Fibroblast of peridontal ligament (primary cell): ENCODE results near the gene CCDC112.
"Not testable (repeated sequence)": the region's sequence is repeated elsewhere in the genome, so short reads cannot be mapped to it uniquely, and the experiment has no call there.

ENCODE experiments used
- DNase-seq: peaks from one replicate; pipeline ENCODE4 v3.0.0-alpha.2; 2010; ENCODE audit errors: extremely low read depth

CCDC112 gene

DNA sequence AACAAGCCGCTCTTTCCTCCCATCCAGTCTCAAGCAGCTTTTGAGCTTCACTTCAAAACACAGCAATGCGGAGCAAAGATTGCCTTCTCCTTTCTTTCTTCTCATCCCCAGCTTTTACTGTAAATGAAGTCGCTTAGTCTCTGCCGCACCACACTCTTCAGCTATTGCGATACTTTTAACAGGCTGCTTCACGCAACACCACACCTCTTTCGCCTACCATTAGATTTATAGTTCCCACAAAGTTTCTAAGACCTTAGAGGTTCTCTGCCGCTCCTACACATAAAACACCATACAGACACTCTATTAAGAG, 34.5 kb downstream of the CCDC112 start:
- DNase-seq = no peak

DNA sequence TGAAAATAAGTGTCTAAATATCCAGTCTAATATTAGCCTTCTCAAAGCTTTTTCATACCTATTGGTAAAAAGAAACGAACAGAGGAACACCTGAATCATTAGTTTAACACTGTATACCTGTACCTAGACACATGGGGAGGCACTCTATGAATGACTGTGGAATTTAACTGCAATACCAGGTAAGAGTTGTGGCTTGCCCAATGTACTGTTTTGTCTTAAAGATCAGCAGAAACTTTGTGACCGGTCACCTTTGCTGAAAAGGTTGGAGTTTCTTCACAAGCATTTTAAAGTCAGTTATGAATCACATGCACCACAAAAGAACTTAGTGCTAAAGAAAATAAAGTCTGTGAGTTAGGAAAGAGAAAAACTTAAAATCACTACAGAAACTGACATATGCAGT, 36.2 kb downstream of the CCDC112 start:
- no peak for DNase-seq

DNA sequence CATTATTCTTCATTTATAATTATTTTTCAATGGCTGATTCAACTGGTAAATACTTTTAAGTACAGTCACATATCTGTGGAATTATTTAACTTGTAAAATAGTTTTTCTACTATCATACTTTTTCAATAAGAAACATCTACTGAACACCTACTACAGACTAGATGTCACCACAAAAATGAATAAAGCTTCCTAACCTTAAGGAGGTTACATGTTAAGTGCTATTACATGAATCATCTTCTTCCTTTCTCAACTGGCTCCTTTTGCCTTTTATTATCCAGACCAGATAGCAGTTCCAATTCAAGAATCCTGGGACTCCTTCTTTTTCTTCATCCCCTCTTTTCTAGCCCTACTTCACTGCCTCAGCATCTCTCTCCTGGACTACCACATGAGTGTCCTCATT, 38.5 kb downstream of the CCDC112 start:
- no peak for DNase-seq

DNA sequence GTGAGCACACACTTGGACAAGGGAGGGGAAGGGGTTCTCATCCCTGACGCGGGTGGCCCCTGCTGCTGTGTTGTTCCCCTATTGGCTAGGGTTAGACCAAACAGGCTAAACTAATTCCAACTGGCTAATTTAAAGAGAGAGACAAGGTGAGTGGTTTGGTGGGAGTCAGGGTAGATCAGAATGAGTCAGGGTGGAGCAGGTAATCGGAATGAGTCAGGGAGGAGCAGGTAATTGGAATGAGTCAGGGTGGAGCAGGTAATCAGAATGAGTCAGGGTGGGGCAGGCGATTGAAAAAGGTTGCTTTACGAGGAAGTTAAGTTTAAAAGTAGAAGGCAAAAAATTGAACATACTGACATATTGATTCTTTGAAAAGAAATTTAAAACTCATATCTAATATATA, 47.1 kb downstream of the CCDC112 start:
- not testable (repeated sequence) for DNase-seq

DNA sequence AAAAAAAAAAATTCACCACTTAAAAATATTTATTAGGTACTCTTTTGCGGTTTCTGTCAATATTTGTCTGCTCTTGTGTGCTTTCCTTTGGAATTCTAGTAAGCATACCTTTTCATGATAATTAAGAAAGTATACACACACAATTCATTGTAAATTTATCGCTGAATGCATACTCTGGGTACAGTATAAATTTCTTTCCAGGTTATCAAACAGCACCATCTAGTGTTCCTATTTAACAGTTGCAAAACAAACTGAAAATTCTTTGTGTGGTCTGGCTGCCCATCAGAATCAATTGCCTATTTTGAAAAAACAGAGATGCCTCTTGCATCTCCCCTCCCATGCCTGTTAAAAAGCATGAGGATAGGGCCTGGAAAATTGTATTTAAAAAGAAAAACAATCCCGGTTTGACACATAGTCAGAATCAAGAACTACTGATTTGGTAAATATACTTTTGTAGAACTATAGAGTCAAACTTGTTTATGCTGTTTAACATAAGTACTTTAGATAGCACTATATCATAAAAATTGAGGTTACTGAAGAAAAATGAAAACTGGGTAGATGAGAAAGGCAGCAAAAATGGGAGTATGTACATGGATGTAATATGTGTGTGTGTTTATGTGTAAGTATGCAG, 50.0 kb downstream of the CCDC112 start:
- DNase-seq = peak; percentile 69

DNA sequence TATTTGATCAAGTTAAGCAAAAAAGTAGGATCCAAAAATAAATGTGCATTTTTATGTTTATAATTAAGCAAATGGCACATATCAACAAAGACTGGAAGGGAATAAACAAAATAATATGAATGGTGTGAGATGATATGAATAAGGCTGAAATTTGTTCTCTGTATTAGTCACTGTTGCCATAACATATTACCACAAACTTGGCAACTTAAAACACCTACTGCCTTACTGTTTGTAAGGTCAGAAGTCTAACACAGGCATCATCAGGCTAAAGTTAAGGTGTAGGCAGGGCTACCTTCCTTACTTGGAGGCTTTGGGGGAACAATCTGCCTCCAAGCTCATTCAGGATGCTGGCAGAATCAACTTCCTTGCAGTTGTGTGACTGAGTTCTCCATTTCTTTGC, 53.0 kb downstream of the CCDC112 start:
- DNase-seq = peak; percentile 43

DNA sequence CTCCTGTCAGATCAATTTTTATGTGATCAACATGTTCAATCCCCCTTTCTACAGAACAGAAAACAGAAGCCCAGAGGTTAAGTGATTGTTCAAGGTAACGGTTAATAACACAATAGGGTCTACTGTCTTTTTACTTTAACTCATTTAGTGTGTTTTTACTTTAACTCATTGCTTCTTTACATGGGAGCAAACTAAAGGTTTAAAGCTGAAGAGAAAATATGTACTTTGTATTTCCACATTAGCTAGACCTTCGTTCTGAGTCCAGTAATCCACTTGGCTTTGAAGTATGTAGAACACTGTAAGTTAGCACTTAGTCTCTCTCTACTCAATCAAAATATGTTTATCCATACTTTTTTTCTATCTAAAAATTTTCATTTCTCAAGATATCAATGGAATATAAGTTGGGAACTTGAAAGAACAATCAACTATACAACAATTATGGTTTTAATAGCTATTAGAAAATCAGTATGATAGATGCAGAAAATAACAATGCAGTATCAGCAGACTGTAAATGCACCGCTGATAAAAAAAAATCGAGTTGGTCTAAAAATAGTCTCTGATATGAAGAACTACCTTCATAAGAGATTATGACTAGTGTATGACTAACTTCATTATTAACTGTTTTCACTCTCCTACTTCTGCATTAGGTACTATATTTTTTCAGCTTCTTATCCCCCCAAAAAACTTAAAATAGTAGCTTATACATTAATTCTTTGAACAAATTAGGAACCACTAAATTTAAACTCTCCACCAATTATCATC, 54.4 kb downstream of the CCDC112 start:
- no peak for DNase-seq

DNA sequence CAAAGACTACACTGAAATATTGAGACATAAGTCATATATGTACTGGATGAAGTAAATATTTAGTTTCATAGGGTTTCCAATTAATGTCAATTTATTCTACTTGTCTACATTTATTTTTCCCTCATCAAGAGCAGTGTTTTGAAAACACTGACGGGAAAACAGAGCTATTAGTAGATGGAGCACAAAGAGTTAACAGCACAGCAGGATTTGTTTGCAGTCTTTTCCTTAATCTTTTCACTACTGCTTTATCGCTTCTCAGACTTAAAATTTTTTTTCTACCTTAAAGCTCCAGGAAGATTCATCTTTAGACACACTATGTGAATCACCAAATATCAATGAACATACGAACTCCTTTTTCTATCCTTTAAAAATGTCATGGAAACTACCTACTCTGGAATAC, 59.4 kb downstream of the CCDC112 start:
- no peak for DNase-seq

DNA sequence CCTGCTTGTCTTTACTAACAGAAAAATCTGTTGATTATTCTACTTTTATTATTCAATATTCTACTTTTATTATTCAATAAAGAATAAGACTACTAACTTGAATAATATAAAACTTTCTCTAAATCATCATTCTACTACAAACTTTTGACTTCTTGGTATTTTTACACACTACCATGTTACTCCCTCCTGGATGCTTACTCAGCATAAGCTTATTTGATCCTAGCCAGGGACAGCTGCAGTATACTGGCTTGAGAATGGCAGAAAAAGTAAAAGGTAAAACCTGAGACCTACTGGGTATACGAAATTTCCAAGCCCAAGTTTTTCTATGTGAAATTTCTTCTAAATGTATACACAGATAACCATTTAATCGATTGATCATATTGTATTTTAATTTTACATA, 59.9 kb downstream of the CCDC112 start:
- no peak for DNase-seq

DNA sequence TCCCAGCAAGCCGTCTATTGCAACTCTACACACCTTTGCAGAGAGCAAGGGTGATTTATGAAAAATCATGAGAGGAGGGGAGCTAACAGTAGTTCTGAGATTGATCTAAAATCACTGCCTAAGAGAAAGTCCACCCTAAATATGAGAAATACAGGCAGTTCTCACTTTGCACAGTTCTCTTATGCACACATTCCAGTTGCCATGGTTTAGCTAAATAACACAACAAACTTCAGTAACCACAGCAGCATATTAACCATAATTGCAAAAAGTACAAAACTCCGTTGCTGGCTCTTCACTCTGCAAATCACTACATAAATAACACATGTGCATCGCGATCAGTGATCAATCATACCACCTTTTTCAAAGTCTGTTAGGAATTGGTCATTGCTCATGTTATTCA, 64.9 kb downstream of the CCDC112 start:
- peak; percentile 21 for DNase-seq

DNA sequence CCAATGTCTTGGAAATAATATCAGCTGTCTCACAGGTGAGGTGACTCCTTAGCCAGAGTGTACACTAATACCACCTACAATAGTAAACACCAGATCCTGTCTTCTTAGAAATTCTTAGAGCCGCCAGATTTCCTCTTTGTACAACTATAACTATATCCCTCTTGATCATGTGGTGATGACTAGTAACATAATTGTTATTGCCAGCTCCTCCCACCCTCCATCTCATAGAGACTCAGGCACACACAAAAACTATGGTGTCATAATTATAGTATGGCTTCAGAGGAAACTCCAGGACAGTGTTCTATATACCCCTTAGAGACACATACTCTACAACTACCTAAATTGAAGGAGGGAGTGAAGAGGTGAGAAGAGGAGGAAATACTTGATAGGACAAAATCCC, 66.8 kb downstream of the CCDC112 start:
- no peak for DNase-seq

DNA sequence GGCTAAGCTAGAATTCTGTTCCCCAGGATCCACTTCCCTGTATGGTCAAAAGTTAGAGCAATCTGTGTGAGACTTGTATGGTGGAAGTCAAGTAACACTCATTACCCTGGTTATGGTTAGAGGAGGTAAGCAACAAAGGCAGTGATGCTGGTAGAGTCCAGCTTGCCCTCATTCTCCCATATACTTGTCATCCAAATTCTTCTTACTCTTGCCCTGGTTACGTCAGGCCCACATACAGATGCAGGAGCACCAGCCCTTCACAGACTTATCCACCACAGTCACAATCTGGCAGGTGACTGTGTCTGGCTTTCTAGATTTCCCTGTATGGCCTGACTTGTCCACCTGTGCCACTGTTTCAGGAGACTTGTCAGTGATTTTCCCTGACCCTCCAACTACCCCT, 69.2 kb downstream of the CCDC112 start:
- DNase-seq = no peak
